ENCODE data around the gene AGBL5. TPM values are rescaled to one million over a fixed set of nuclear protein-coding genes. Genes with fewer than 3 reads are reported as not detected.
A peak's percentile ranks its signal among the peaks of the same experiment; 100 is the strongest.

The AGBL5 gene
- total and polyA plus RNA-seq, 2 of the 13 experiments (the other 11 are each of a cell fraction or from before 2014, with no cell fraction given) = 55.9 to 73.3 TPM

- TF ChIP-seq REST (IDR thresholded peaks at IDR 0.05; ENCODE audit: borderline replicate concordance in 1 of 2, low read depth in 1 of 2, low read length in 2 of 2) (0 out of 4 replicates have a peak, but pooled peaks of 1 of the 2 experiments have one; percentile 2), FOXA1 (IDR thresholded peaks at IDR 0.05) (no peak), FOXA1 (CRISPR knock-in tag; IDR thresholded peaks at IDR 0.05) (peak; percentile 5; the same call in 1 of the 2 replicates), CEBPG (CRISPR knock-in tag; IDR thresholded peaks at IDR 0.05) (peak; percentile 59), MEF2D (CRISPR knock-in tag; IDR thresholded peaks at IDR 0.05) (no peak), POLR2A (IDR thresholded peaks at IDR 0.05; ENCODE audit: insufficient read depth in 1 of 2, low read depth in 2 of 2, low read length in 2 of 2) (peak; percentile 86 to 98), ZSCAN9 (CRISPR knock-in tag; IDR thresholded peaks at IDR 0.05; ENCODE audit: borderline replicate concordance) (peak; percentile 54; the same call in 1 of the 2 replicates), XBP1 (CRISPR knock-in tag; IDR thresholded peaks at IDR 0.05) (no peak), ZNF704 (CRISPR knock-in tag; IDR thresholded peaks at IDR 0.05; ENCODE audit: borderline replicate concordance) (peak; percentile 79; the same call in 1 of the 2 replicates), JARID2 (CRISPR knock-in tag; IDR thresholded peaks at IDR 0.05; ENCODE audit: insufficient replicate concordance) (peak; percentile 67), CHD2 (IDR thresholded peaks at IDR 0.05; ENCODE audit: low read depth, low read length) (peak; percentile 39; the same call in 1 of the 2 replicates), ZNF564 (CRISPR knock-in tag; IDR thresholded peaks at IDR 0.05) (peak; percentile 55; the same call in 1 of the 2 replicates), FOXP1 (IDR thresholded peaks at IDR 0.05) (no peak), FOXP1 (CRISPR knock-in tag; IDR thresholded peaks at IDR 0.05) (no peak), THYN1 (CRISPR knock-in tag; IDR thresholded peaks at IDR 0.05; ENCODE audit: borderline replicate concordance, low read depth) (no peak), RAD21 (CRISPR knock-in tag; IDR thresholded peaks at IDR 0.05) (peak; percentile 48), HHEX (CRISPR knock-in tag; IDR thresholded peaks at IDR 0.05) (peak; percentile 63; the same call in 1 of the 2 replicates), AKNA (CRISPR knock-in tag; IDR thresholded peaks at IDR 0.05; ENCODE audit: borderline replicate concordance) (no peak; the same call in 1 of the 2 replicates)
- TF ChIP-seq, protein P1, sequence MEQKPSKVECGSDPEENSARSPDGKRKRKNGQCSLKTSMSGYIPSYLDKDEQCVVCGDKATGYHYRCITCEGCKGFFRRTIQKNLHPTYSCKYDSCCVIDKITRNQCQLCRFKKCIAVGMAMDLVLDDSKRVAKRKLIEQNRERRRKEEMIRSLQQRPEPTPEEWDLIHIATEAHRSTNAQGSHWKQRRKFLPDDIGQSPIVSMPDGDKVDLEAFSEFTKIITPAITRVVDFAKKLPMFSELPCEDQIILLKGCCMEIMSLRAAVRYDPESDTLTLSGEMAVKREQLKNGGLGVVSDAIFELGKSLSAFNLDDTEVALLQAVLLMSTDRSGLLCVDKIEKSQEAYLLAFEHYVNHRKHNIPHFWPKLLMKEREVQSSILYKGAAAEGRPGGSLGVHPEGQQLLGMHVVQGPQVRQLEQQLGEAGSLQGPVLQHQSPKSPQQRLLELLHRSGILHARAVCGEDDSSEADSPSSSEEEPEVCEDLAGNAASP (CRISPR knock-in tag; IDR thresholded peaks at IDR 0.05; ENCODE audit: borderline replicate concordance) = peak; percentile 34; the same call in 1 of the 2 replicates
Observed at GRCh38 chr2:27050281-27050995, 1.0 kb upstream of the AGBL5 start (continued).

All from HepG2 (cell line).